HuH-7.5 (cell line): ENCODE data around the gene DNAJC1.
A peak's percentile ranks its signal among the peaks of the same experiment; 100 is the strongest.
"Not testable (repeated sequence)": the region's sequence is repeated elsewhere in the genome, so short reads cannot be mapped to it uniquely, and the experiment has no call there.

Source experiments
- DNase-seq: peaks from one replicate; pipeline ENCODE4 v3.0.0; 2011; ENCODE audit warnings: low spot score

The DNAJC1 gene, protein sequence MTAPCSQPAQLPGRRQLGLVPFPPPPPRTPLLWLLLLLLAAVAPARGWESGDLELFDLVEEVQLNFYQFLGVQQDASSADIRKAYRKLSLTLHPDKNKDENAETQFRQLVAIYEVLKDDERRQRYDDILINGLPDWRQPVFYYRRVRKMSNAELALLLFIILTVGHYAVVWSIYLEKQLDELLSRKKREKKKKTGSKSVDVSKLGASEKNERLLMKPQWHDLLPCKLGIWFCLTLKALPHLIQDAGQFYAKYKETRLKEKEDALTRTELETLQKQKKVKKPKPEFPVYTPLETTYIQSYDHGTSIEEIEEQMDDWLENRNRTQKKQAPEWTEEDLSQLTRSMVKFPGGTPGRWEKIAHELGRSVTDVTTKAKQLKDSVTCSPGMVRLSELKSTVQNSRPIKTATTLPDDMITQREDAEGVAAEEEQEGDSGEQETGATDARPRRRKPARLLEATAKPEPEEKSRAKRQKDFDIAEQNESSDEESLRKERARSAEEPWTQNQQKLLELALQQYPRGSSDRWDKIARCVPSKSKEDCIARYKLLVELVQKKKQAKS

DNA sequence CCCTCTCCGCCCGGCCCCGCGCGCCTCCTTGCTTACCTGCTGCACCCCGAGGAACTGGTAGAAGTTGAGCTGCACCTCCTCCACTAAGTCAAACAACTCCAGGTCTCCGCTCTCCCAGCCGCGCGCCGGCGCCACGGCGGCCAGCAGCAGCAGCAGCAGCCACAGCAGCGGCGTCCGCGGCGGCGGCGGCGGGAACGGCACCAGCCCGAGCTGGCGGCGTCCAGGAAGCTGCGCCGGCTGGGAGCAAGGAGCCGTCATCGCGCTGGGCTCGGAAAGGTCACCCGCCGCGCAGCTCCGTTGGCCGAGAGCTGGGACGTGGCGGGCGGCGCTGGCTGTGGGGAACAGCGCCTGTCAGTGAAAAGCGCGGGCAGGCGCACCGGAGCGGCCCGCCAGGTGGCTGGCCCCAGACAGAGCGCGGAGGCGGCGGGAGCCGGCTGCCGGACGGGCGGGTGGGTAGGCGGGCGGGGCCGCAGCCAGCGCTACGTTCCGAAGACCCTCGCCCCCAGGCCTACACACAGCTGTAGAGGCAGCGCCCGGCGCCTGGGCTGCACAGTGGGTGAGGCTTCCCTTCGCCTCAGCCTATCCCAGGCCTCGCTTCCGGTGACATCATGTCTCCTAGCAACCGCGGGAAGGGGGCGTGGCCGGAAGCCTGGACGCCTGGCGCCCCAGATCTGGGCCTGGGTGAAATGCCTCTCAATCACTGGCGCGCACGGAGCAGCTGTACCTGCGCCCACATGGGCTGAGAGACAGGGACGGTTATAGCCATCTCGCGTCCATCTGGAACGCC, at the start of gene DNAJC1:
TSS of gene DNAJC1 (minus strand) at position 554 of the 787 bp plus-strand sequence. CDS start at position 258, 296 bp downstream.
- DNase-seq = peak; percentile 81

DNA sequence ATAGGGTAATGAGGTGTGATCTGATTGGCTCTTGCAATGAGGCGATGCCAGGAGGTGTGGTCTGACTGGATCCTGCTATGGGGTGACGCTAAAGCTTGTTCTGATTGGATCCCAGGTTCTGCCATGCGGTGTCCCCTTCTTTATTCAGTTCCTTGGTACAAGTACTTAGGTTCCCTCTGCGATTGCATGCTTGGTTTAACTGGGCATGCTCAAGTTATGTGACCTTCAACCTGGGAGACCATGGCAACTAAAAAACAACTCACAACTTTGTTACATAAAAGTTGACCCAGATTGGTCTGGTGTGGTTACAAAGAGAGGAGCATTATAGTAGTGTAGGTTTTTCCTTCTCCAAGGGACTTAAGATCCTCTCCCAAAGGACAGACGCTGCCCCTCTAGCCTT, 49.5 kb upstream of the DNAJC1 start:
- no peak for DNase-seq

DNA sequence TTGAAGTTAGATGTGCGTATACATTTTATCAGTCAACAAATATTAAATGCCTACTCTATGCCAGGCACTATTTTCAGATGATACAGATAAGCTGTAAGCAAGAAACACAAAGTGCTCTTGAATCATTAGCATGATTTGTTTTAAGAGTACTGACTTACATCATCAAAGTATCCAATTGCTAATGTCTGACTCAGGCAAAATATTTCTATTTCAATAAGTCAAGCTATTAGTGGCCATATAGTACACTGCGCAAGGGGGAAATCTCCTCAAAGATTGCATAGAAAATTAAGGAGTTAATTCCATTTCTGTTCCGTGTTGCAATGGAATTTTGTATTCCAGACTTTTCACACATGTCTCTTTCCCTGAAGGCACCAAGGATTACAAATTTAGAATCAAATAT, 46.1 kb upstream of the DNAJC1 start:
- DNase-seq = no peak

DNA sequence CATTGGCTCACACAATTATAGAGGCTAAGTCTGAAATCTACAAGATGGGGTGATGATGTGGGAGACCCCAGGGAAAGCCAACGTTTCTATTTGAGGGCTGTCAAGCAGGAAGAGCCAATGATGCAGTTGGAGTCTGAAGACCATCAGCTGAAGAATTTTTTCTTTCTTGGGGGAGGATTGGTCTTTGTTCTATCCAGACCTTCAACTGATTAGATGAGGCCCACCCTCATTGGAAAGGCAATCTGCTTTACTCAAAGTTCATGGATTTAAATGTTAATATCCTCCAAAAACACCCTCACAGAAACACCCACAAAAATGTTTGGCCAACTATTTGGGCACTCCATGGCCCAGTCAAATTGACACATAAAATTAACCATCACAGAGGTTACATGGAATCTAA, 44.3 kb upstream of the DNAJC1 start:
- no peak for DNase-seq

DNA sequence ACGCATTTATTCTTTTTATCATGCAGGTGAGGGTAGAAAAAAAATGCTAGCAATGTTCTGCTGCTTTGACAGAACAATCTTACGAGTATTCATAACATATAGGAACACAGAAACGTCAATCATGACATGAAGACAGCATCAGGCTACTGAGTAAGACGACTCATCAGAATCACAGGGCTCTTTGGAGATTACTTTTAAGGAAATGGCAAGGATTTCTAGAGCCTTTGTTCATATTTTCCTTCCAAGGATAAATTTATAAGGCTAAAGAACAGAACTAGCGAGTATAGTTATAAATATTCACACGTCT, 39.8 kb upstream of the DNAJC1 start:
- DNase-seq = no peak

DNA sequence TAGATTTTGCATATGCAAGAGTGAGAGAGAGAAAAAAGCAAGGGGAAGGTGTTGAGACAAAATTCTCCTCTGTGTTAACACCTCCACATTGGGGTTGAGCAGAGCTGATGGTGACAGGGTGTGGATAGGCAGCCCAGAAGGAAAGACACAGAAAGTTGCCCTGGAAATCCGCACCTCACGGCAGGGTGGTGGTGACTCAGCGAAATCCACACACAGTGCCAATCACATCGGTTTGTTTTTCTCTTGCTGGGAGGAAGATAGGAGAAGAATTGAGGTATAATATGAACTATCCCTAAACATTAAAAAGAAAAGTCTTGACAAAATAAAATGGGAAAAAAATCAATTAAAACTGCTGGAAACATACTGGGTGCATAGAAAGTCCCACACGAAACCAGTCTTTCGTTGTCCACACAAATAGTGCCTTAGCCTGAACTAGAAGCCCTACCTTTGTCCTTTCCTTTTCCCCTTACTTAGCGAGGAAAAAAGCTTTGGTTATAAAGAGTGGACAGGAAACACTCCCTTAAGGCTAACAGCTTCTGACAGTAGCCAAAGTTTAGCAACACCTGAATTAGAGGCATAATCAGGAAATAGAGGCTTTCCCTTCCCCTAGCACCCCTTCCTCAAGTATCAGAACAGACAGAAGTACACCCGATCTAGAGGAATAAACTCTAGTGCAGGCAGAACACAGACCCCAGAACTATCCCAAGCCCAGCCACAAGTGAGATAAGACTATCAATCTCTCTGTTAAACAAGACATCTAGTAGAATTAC, 39.2 kb upstream of the DNAJC1 start:
- no peak for DNase-seq

DNA sequence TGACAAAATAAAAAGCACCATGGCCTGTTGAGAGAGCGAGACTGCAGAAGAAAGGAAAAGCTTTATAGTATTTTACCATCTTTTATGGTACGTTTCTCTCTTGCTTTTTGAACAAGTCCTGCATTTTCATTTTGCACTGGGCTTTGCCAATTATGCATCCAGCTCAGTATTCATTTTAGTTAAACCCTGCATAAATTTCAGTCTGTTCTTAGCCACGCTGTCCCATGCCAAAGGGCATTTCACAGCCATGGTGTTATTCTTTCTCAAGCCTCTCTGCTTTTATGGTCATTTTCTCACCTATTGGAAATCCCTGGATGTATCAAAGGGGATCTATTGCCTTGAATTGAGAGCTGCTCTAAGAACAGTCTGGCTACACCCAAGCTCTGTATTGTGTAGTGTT, 30.8 kb upstream of the DNAJC1 start:
- no peak for DNase-seq

DNA sequence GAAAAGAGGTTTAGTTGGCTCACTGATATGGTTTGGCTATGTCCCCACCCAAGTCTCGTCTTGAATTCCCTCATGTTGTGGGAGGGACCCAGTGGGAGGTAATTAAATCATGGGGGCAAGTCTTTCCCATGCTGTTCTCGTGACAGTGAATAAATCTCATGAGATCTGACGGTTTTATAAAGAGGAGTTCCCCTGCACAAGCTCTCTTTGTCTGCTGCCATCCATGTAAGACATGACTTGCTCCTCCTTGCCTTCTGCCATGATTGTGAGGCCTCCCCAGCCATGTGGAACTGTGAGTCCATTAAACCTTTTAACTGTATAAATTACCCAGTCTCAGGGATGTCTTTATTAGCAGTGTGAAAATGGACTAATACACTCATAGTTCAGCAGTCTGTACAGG, 28.7 kb upstream of the DNAJC1 start:
- not testable (repeated sequence) for DNase-seq

DNA sequence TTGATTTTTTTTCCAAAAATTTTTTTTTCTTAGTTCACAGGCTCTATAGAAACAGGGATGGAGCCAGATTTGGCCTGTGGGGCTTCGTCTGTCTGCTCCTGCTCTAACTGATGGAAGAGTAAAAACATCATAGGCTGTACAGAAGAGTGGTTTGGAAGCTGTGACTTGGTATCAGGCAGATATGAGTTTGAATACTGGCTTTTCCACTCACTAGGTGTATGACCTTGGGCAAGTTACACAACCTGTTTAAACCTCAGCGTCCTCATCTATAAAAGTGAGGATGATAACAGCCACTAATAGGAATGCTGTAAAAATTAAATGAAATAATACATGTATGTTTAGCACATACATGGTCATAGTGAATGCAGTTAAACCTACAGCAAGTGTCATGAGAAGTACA, 26.9 kb upstream of the DNAJC1 start:
- DNase-seq = no peak

DNA sequence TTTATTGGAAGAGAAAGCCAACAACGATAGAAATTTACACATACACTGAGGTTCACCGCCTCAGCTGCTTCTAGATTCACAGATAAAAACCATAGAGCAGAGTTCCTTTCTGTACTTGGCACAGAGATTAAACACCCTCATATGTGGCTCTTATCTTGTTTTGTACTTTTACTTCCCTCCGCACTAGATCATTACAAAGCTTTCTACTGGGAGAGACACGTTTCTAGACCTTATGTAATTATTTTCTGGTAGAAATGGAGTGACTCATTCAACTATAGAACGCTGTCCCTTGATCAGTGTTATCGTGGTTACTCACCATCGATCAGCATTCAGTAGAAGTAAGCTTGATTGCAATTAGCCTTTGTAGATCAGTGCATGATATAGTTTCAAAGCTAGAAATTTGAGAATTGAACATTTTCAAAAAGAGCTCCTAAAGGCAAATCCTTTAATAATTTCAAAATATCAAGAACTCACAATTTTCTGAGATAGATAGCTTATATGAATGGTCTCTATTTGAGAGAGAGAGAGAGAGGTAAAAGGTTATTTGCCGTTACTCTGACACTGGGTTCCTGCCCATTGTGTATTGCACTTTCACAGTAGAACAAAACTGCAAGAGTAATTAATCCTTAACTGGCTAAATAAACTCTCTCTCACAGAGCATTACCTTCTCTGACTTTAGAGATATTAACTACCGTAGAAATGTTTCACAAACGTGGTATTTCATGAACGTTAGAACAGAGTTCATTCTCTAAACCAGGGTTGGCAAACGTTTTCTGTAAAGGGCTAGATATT, 26.1 kb upstream of the DNAJC1 start:
- no peak for DNase-seq

DNA sequence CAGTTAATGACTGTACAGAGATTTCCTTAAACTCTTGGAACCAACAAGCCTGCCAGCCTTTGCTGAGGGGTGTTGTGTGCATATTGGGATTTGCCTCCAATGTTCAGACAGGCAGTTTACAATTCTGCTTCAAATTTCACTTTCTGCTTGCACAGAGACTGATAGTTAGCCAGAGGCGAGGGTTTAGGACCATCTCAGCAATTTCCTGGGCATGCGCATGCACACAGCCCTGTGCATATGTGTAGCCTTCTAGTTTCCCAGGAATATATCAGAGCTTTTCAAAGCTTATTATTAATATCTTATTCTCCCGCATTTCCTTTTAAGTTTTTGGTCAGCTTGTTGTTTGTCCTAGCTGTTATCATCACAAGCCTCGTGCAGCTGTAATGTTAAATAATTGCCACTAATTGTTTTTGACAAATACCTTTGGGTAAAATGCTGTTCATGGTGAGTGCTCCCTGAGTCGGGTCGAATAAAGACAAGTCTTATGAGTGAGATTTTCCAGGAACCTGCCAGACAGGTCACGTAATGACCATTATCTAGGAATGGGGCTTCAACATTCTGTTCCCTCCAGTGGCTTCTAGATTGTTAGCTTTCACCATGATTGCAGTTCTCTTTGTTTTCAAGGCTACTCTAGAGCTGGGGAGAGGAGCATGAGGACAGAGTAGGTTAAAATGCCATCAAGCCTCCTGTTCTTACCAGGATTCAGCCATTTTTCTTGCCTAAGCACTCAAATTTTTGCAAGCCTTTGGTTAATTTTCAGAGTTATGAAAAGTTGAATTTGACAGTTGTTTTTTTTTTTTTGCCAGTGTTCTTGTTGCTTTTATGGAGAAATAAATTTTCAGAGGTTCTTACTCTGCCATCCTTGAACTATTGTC, 24.1 kb upstream of the DNAJC1 start:
- DNase-seq = no peak

DNA sequence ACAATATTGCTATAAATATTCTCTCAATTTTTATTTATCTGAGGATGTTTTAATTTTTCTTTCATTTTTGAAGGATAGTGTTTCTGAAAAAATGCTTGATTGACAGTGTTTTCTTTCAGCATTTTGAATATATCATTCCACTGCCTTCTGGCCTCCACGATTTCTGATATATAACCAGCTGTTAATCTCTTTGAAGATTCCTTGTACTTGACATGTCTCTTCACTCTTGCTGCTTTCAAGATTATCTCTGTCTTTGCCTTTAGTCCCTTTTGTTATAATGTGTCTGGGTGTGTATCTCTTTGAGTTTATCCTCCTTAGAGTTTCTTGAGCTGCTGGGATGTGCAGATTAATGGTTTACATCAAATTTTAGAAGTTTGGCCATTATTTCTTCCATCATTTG, 22.8 kb upstream of the DNAJC1 start:
- no peak for DNase-seq

DNA sequence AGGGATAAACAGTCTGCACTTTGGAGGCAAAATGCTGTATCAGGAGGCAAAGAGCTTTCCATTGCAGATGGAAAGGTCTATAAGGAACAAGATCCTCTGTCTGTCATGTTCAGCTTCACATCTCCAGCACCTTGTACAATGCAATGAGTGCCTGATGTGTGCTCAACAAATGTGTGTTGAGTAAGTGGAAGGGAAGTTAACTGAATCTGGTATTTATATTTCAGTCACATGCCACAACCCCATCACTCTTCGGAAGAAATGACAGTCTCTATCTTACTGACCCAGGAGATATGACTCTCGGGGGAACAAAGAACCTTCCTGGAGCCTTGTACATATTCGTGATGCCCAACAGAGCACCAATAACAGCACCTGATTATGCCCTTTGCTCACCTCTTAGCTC, 20.0 kb upstream of the DNAJC1 start:
- no peak for DNase-seq

DNA sequence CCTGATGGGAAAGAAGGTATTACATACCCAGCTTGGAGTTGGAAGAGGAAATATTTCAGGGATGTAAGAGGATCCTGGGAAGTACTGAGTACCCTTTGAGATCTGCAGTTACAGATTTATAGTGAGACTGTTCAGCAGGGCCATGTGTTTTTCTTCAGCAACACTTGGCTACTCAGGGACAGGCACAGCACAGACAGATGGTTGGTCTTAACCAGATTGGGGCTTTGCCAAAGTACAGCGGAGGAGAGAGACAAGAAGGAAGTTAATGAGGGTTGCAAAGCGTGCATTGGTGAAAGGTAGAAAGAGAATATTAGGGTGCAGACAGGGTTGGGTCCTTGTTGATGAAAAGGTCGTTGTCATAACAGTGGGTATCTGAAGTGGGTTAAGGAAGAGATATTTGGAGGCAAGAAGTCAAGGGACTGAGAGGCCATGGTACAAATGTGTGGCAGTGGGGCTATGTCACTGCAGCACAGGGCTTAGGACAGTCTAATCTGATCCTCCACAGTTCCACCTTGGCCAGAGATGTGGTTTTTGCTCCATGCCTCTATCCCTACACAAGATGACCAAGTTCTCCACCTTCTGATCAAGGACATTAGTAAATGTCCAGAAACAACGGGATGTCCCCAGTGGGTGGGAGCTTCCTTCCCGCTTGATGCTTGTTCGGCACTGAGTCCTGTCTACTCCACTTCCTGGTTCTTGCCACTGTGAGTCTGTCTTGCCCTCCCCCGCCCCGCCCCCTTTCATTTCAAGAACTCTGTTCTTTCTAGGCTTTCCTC, 18.9 kb upstream of the DNAJC1 start:
- no peak for DNase-seq

DNA sequence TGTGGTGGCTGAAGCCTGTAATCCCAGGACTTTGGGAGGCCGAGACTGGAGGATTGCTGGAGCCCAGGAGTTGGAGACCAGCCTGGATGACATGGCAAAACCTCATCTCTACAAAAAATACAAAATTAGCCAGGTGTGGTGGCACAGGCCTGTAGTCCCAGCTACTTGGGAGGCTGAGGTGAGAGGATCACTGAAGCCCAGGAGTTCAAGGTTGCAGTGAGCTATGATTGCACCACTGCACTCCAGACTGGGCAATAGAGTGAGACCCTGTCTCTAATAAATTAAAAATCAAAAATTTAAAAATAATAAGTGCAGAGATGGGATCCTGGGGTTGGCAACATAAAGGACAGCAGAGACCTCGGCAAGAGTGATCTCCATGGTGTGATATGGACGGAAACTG, 17.6 kb upstream of the DNAJC1 start:
- not testable (repeated sequence) for DNase-seq

DNA sequence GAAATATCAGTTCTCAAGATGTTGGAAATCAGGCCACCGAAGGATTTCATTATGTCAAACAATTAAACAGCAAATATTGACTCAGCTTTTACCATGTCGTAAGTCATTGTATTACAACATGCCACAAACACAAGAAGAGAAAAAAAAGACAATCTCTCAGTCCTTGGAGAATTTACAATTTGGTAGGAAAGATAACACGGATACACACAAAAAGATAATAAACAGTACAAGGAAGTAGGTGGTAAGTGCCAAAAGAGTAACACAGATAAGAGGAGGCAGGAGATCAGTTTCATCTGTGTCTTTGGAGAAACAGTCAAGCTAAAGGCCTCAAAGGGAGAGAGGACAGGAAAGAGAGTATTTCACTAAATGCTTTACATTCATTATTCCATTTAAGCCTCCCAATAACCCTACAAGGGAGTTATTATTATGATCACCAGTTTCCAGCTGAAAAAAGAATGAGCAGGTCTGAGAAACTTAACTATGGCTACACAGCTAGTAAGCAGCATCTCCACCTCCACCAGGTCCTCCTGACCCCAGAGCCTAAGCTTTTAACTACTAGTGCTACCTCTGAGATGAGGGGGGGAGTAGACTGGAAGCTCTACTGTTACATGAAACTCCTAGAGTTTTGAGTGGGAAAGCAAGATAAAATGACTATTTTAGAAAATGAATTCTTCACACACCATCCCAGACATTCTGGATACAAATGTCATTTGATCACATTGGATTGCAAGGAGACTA, 13.9 kb upstream of the DNAJC1 start:
- DNase-seq = no peak

DNA sequence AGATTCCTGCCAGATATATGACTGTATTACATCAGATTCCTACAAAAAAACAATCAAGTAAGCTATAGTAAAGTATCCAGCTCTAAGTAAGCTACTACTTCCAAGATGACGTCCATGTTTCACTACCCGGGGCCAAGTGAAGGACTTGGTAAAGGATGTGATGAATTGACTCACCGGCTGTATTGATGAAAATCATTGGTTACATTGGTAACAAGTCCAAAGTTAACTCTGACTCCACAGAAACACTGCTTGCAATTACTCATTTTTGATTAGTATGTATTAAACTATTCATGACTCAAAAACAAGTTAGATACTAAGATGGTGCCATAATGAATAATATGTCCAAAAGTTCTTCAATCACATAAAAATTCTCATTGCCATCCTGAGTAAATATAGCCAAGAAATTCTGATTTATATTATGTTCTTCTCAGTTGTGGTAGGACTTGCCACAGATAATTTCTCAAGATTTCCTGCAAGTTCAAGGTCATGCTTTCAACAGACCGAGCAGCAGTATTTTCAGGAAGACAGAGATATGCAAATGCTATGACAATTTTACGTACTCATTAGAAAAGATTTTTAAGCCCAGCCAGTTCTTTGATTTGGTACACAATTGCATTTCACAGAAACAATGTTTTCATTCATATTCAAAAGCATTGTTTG, 12.6 kb upstream of the DNAJC1 start:
- no peak for DNase-seq

DNA sequence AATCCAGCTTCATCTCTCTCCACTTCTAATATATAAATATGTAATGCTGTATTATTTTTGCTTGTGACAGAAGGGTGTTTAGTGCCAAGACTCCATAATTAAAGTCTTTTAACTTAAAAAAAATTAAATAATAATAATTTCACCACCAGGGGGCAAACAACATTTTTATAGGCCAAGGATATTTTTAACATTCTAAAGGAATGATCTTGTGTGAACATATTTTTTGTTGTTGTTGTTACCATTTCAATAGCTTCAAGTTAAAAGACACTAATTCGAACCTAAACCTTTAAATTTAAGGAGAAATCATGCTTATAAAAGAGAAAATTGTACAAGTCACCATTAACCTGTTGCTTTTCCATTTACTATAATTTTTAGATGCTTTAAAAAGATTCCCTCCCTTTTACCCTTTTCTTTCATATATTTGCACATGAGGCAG, 7.5 kb upstream of the DNAJC1 start:
- DNase-seq = no peak

DNA sequence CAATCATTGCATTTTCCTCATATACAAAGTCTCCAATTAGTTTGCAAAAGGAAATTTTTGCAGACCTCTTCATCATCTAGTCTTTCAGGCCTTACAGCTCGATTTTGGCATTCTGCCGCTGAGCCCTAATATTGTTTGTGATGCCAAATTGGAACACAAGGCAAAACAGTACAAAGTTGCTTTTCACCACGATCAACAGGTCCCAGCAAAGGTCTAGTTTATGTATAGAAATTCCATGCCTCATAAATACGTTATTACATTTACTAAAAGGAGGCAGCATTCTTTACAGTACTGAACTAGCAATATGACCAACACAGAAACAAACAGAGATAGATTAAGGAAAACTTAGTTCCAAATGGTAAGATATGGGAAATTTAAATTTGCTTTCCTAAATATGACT, 7.0 kb upstream of the DNAJC1 start:
- no peak for DNase-seq
